Measurements from ENCODE around the gene USP40. TPM values are rescaled to one million over a fixed set of nuclear protein-coding genes. Genes with fewer than 3 reads are reported as not detected.

USP40 gene
- total and polyA plus RNA-seq, 9 of the 15 experiments (the other 6 are each of a cell fraction or from before 2014, with no cell fraction given), result 5.5 to 15.0 (median 9.3) TPM

DNA sequence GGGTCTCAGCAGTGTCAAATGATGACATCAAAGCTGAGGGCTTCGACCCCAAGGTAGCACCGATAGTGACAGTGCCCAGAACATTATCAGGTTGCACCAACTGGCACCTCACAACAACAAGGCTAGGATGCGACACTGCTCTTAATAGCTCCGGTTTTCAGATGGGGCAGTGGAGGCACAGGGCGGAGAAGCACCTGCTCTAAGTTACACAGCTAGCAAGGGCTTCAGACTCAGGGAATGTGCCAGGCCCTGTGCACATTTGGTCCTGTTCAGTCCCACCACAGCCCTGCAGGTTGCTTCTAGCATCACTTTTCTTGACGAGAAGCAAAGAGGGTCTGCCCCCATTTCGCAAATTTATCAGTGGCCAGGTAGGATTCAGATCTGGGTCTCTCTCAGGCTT is 138.1 kb downstream of the USP40 start (continued):
- TF ChIP-seq, protein P1, sequence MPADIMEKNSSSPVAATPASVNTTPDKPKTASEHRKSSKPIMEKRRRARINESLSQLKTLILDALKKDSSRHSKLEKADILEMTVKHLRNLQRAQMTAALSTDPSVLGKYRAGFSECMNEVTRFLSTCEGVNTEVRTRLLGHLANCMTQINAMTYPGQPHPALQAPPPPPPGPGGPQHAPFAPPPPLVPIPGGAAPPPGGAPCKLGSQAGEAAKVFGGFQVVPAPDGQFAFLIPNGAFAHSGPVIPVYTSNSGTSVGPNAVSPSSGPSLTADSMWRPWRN (IDR thresholded peaks at IDR 0.05; ENCODE audit: low read depth), result no peak
- TF ChIP-seq ZEB2 (IDR thresholded peaks at IDR 0.05) (no peak), HIVEP1 (CRISPR knock-in tag; IDR thresholded peaks at IDR 0.05) (no peak)
- TF ChIP-seq, protein P2, sequence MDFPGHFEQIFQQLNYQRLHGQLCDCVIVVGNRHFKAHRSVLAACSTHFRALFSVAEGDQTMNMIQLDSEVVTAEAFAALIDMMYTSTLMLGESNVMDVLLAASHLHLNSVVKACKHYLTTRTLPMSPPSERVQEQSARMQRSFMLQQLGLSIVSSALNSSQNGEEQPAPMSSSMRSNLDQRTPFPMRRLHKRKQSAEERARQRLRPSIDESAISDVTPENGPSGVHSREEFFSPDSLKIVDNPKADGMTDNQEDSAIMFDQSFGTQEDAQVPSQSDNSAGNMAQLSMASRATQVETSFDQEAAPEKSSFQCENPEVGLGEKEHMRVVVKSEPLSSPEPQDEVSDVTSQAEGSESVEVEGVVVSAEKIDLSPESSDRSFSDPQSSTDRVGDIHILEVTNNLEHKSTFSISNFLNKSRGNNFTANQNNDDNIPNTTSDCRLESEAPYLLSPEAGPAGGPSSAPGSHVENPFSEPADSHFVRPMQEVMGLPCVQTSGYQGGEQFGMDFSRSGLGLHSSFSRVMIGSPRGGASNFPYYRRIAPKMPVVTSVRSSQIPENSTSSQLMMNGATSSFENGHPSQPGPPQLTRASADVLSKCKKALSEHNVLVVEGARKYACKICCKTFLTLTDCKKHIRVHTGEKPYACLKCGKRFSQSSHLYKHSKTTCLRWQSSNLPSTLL (IDR thresholded peaks at IDR 0.05), result no peak

DNA sequence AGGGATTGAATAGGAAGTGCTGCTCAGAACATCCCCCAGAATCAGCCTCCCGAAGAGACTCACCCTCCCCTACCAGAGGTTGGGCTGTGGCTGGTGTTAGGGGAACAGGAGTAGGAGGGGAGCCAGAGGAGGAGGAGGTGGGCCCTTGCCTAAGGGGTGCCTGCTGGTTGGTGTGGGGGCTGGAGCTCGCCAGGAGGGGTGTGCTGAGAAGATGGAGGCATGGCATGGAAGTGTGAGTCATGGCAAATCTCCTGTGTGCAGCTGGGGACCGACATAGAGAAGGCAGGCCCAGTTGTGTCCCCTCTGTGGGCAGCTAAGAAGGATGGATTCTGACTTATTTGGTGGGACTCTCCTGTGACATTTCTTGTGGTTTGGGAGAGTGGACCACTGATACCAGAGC is 138.6 kb downstream of the USP40 start:
- Histone ChIP-seq H3K36me3 (ENCODE audit: control insufficient read depth, insufficient read depth, low read length) (no peaks in the 10 kb centered on the region), H3K9ac (ENCODE audit: insufficient read depth in 1 of 2, low read depth in 2 of 2, low read length in 2 of 2) (peak overlapping the region in 1 of 2 experiments; percentile 35; a peak in 2 of 4 replicates), H3K9me3 (replicated peaks; ENCODE audit: control insufficient read depth, insufficient read depth, low read depth, low read length) (no peaks in the 10 kb centered on the region), H4K20me1 (replicated peaks; ENCODE audit: control insufficient read depth, insufficient read depth, low read length) (no peaks in the 10 kb centered on the region), H3K27me3 (ENCODE audit: control insufficient read depth in 2 of 2, insufficient read depth in 2 of 2, low read length in 2 of 2) (no peaks in the 10 kb centered on the region), H3K4me3 (no peak overlapping the region), H3K4me1 (replicated peaks in 1 of 2; ENCODE audit: control insufficient read depth in 2 of 2, insufficient read depth in 2 of 2, low read length in 2 of 2) (peaks cover 31 to 43% of the 10 kb centered on the region in 2 experiments; a peak in 4 of 5 replicates), H2AFZ (ENCODE audit: low read depth, low read length) (no peak overlapping the region), H3K27ac (ENCODE audit: extremely low read depth, low read depth, low read length) (no peak overlapping the region; the same call in 2 of the 3 replicates), H3K79me2 (ENCODE audit: control insufficient read depth, insufficient read depth, low read length) (peaks cover 37% of the 10 kb centered on the region), H3K9me1 (ENCODE audit: control insufficient read depth, insufficient read depth, low read length) (no peaks in the 10 kb centered on the region), H3K4me2 (ENCODE audit: insufficient read depth, low read length) (no peak overlapping the region)
- no peak for DNase-seq (ENCODE audit: extremely low read depth in 1 of 4, low spot score in 3 of 4)
- no peak for FAIRE-seq
- in situ Hi-C loops (cut with MboI) (no loop called here), intact Hi-C loops (cut with micrococcal nuclease) (no loop called here)
- ChIA-PET POLR2A (interaction anchor here (0.7 kb wide), 1 partner anchor 383 kb away, joined by 3 read pairs; no protein-coding TSS in a partner anchor), CTCF (ENCODE audit: low intra/inter-chr PET ratio) (no interaction called here)
- no peak for ATAC-seq
- no TSS peak for BruUV-seq (replicated peaks)
- WGBS (ENCODE audit: insufficient coverage, low coverage, missing lambda C conversion rate), result 75% methylated on average over 2 of the region's 3 CpGs
- TF ChIP-seq TRIM28 (IDR thresholded peaks at IDR 0.05) (no peak), MYC (IDR thresholded peaks at IDR 0.05; ENCODE audit: low read depth, low read length) (no peak), MYC (CRISPR knock-in tag; IDR thresholded peaks at IDR 0.05; ENCODE audit: borderline replicate concordance, low read depth) (no peak), HSF4 (CRISPR knock-in tag; IDR thresholded peaks at IDR 0.05; ENCODE audit: borderline replicate concordance) (no peak), HDAC3 (IDR thresholded peaks at IDR 0.05; ENCODE audit: borderline replicate concordance, partially characterized antibody) (no peak), BRF1 (IDR thresholded peaks at IDR 0.05; ENCODE audit: borderline replicate concordance, extremely low read depth, insufficient read length) (no peak), NR2C1 (IDR thresholded peaks at IDR 0.05) (no peak), NR2C1 (tag; IDR thresholded peaks at IDR 0.05) (no peak), NUFIP1 (IDR thresholded peaks at IDR 0.05; ENCODE audit: partially characterized antibody) (no peak), RFX7 (CRISPR knock-in tag; IDR thresholded peaks at IDR 0.05) (no peak), CTBP1 (IDR thresholded peaks at IDR 0.05; ENCODE audit: borderline replicate concordance) (no peak), RBM17 (IDR thresholded peaks at IDR 0.05; ENCODE audit: borderline replicate concordance, low read depth, low read length) (no peak)
- TF ChIP-seq, protein P3, sequence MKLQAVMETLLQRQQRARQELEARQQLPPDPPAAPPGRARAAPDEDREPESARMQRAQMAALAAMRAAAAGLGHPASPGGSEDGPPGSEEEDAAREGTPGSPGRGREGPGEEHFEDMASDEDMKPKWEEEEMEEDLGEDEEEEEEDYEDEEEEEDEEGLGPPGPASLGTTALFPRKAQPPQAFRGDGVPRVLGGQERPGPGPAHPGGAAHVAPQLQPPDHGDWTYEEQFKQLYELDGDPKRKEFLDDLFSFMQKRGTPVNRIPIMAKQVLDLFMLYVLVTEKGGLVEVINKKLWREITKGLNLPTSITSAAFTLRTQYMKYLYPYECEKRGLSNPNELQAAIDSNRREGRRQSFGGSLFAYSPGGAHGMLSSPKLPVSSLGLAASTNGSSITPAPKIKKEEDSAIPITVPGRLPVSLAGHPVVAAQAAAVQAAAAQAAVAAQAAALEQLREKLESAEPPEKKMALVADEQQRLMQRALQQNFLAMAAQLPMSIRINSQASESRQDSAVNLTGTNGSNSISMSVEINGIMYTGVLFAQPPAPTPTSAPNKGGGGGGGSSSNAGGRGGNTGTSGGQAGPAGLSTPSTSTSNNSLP (IDR thresholded peaks at IDR 0.05; ENCODE audit: borderline replicate concordance, low read depth, low read length), result no peak
- TF ChIP-seq, protein P4, sequence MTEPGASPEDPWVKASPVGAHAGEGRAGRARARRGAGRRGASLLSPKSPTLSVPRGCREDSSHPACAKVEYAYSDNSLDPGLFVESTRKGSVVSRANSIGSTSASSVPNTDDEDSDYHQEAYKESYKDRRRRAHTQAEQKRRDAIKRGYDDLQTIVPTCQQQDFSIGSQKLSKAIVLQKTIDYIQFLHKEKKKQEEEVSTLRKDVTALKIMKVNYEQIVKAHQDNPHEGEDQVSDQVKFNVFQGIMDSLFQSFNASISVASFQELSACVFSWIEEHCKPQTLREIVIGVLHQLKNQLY (CRISPR knock-in tag; conservative IDR thresholded peaks at IDR 0.05), result no peak
